ENCODE data around the gene LRCH2. TPM values are rescaled to one million over a fixed set of nuclear protein-coding genes. Genes with fewer than 3 reads are reported as not detected.
A peak's percentile ranks its signal among the peaks of the same experiment; 100 is the strongest.
"Not testable (repeated sequence)": the region's sequence is repeated elsewhere in the genome, so short reads cannot be mapped to it uniquely, and the experiment has no call there.

The LRCH2 gene
- polyA plus RNA-seq (2013, experiment 1 of 2; ENCODE audit: insufficient read length): 2.2 TPM
- polyA plus RNA-seq (2013, experiment 2 of 2; ENCODE audit: insufficient read length): 4.0 TPM

GRCh38 chrX:115233497-115234455, at the start of gene LRCH2:
LRCH2 (minus strand) TSS chrX:115234096; CDS start chrX:115234041, 55 bp downstream.
- peak; percentile 39 for DNase-seq

- no peak for DNase-seq
Observed at GRCh38 chrX:115269051-115269683, 35.3 kb upstream of the LRCH2 start.

- no peak for DNase-seq
Observed at GRCh38 chrX:115268421-115268820, 34.5 kb upstream of the LRCH2 start.

GRCh38 chrX:115266300-115266699, 32.4 kb upstream of the LRCH2 start:
- no peak for DNase-seq

- no peak for DNase-seq
Observed at GRCh38 chrX:115264009-115264408, 30.1 kb upstream of the LRCH2 start.

GRCh38 chrX:115261148-115261547, 27.3 kb upstream of the LRCH2 start:
- DNase-seq: no peak

- peak; percentile 20 for DNase-seq
Observed at GRCh38 chrX:115260330-115260729, 26.4 kb upstream of the LRCH2 start.

GRCh38 chrX:115259238-115259875, 25.5 kb upstream of the LRCH2 start:
- no peak for DNase-seq

- no peak for DNase-seq
Observed at GRCh38 chrX:115257711-115258110, 23.8 kb upstream of the LRCH2 start.

- DNase-seq: no peak
Observed at GRCh38 chrX:115255003-115255402, 21.1 kb upstream of the LRCH2 start.

GRCh38 chrX:115251458-115252233, 17.8 kb upstream of the LRCH2 start:
- no peak for DNase-seq

GRCh38 chrX:115237056-115237455, 3.2 kb upstream of the LRCH2 start:
- no peak for DNase-seq

GRCh38 chrX:115236560-115236959, 2.7 kb upstream of the LRCH2 start:
- no peak for DNase-seq

GRCh38 chrX:115234461-115234860, 565 bp upstream of the LRCH2 start:
- DNase-seq: no peak

- DNase-seq: no peak
Observed at GRCh38 chrX:115232933-115233496, 881 bp downstream of the LRCH2 start.

- no peak for DNase-seq
Observed at GRCh38 chrX:115229337-115230003, 4.4 kb downstream of the LRCH2 start.

GRCh38 chrX:115226929-115227328, 7.0 kb downstream of the LRCH2 start:
- peak; percentile 1 for DNase-seq

GRCh38 chrX:115217346-115217745, 16.6 kb downstream of the LRCH2 start:
- not testable (repeated sequence) for DNase-seq

- DNase-seq: no peak
Observed at GRCh38 chrX:115214605-115215004, 19.3 kb downstream of the LRCH2 start.

- no peak for DNase-seq
Observed at GRCh38 chrX:115214151-115214550, 19.7 kb downstream of the LRCH2 start.

GRCh38 chrX:115209547-115209946, 24.3 kb downstream of the LRCH2 start:
- DNase-seq: not testable (repeated sequence)

All from fibroblast of skin of back (primary cell).